Cardiac fibroblast (primary cell): Measurements from ENCODE around the gene C5orf63.

Experiments
- DNase-seq, 2 donors: peaks; one replicate each; pipeline versions ENCODE4 v3.0.0 to v3.0.0-alpha.2; 2010; ENCODE audit warnings: low read depth in 2 of 2
- H3K4me3 ChIP-seq, 2 donors: replicated peaks in 1 of 2; 1 replicate in 1 of 2; 2 replicates in 1 of 2; pipeline ENCODE4 v1.5.1; 2011; ENCODE audit warnings: low read depth in 2 of 2, low read length in 2 of 2, mild to moderate bottlenecking in 2 of 2, moderate library complexity in 1 of 2
- TF ChIP-seq, protein P1 (sequence below): IDR thresholded peaks from one replicate; pipeline ENCODE4 v1.5.1; 2011; ENCODE audit warnings: low read depth, mild to moderate bottlenecking, low read length, inconsistent platforms

Gene C5orf63

DNA sequence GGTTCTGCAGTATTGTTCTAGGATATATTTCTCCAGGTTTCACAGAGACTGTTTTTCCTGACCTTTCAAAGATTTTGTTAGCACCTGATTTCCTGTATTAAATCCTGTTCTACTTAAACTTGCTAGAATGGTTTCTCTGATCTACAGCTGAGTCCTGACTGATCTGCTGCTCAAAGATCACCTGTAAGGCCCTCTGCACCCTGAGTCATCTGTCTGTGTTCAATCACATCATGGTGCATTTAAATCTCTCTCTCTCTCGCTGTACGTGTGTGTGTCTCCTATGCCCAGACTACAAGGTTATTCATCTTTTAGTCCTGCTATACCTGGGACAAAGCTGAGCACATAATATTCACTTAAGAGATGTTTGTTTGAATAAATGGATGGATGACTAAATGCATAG is 13.3 kb upstream of the C5orf63 start:
- no peak overlapping the region for H3K4me3 ChIP-seq
- TF ChIP-seq, protein P1, sequence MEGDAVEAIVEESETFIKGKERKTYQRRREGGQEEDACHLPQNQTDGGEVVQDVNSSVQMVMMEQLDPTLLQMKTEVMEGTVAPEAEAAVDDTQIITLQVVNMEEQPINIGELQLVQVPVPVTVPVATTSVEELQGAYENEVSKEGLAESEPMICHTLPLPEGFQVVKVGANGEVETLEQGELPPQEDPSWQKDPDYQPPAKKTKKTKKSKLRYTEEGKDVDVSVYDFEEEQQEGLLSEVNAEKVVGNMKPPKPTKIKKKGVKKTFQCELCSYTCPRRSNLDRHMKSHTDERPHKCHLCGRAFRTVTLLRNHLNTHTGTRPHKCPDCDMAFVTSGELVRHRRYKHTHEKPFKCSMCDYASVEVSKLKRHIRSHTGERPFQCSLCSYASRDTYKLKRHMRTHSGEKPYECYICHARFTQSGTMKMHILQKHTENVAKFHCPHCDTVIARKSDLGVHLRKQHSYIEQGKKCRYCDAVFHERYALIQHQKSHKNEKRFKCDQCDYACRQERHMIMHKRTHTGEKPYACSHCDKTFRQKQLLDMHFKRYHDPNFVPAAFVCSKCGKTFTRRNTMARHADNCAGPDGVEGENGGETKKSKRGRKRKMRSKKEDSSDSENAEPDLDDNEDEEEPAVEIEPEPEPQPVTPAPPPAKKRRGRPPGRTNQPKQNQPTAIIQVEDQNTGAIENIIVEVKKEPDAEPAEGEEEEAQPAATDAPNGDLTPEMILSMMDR, result no peak
- DNase-seq, result no peak

DNA sequence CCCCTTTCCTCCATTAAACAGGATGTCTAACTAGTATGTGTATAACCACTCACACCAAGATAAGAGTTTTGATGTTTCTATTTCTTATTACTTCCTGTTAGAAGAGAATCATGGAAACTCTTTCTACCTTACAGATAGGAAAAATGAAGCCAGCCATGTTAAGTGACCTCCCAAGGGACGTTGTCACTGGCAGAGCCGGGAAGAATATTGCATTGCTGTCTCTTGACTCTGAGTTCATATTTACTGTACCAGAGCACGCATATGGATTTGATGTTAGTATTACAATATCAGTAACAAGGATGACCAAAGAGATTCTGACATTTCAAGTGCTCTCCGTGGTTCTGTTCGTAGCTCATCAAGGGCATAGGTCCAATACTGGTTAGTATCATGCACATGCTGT is 12.5 kb upstream of the C5orf63 start:
- DNase-seq, result no peak
- TF ChIP-seq, protein P1, result no peak

DNA sequence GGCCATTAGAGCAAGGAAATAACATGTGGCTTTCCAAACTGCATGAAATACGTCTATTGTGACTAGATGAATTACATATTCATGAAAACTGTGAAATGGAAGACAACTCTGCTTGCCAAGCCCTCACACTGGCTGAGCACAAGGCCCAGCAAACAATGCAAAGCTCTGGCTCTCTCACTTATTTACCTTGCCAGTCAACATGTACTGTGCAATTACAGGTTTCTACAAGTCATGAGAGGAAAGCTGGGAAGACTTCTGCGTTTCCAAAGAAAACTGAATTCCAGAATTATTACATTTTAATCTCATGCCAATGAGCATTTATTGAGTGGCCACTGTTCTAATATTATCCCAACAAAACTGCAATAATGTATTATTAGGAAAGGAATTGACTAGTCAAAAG is 12.1 kb upstream of the C5orf63 start:
- TF ChIP-seq, protein P1, result no peak
- H3K4me3 ChIP-seq, result no peak overlapping the region
- no peak for DNase-seq

More for the DNA sequence above, 12.5 kb upstream of the C5orf63 start:
- H3K4me3 ChIP-seq, result no peak overlapping the region

- H3K4me3 ChIP-seq, result no peak overlapping the region
- DNase-seq, result no peak
- TF ChIP-seq, protein P1, result no peak
Measured at GRCh38 chr5:127084656-127085055, 11.4 kb upstream of the C5orf63 start.

DNA sequence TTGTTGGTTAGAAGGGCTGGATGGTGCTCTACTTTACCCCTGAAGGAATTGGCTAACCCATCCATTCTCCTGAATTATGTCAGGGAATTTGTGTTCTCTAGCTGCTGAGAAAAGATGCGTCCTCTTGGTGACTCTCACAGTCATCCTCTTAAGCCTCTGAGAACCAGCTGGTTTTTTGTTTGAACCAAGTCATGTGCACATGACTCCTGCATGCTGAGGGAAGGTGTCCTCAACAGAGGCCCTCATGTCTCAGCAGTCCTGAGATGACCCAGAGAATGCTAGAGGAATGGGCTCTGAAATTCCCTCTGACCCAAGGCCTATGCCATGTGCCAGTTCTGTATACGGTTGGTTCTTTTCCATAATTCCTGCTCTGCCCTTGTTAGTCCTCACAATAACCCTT is 10.4 kb upstream of the C5orf63 start:
- DNase-seq, result no peak
- no peak overlapping the region for H3K4me3 ChIP-seq
- TF ChIP-seq, protein P1, result no peak

- no peak for DNase-seq
Measured at GRCh38 chr5:127079994-127080491, 6.7 kb upstream of the C5orf63 start.

More at GRCh38 chr5:127079994-127080491, 6.7 kb upstream of the C5orf63 start:
- H3K4me3 ChIP-seq, result no peak overlapping the region
- TF ChIP-seq, protein P1, result no peak
